ENCODE results near the gene CRACDL. TPM values are rescaled to one million over a fixed set of nuclear protein-coding genes. Genes with fewer than 3 reads are reported as not detected.

The CRACDL gene
- total and polyA plus RNA-seq, 2 of the 13 experiments (the other 11 are each of a cell fraction or from before 2014, with no cell fraction given): 0.15 to 0.26 TPM

DNA sequence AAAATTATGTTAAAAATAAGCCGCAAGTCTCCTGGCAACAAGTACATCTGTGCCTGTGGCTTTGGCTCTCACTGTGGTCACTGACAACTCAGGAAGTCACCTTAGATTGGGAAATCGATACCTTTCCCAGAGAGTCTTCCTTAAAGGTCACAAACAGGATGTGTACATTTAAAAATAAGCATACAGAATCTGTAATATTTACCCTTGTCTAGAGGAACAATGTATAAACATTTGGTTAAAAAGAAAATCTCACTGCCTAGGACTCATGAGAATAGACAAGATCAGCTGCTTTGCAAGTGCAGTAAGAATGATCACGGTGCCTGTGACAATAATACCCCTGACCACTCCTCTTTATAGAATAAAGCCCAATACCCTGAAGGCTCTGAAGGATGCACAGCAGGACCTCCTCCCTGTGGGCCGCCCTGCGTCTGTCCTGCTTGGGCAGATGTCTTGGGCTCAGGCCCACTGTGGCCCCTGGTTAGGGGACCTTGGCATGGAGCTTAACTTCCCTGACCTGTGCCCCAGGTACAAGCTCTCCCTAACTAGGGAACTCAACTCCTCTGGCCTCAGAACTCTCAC lies 107.1 kb downstream of the CRACDL start (continued):
- TF ChIP-seq, protein P1, sequence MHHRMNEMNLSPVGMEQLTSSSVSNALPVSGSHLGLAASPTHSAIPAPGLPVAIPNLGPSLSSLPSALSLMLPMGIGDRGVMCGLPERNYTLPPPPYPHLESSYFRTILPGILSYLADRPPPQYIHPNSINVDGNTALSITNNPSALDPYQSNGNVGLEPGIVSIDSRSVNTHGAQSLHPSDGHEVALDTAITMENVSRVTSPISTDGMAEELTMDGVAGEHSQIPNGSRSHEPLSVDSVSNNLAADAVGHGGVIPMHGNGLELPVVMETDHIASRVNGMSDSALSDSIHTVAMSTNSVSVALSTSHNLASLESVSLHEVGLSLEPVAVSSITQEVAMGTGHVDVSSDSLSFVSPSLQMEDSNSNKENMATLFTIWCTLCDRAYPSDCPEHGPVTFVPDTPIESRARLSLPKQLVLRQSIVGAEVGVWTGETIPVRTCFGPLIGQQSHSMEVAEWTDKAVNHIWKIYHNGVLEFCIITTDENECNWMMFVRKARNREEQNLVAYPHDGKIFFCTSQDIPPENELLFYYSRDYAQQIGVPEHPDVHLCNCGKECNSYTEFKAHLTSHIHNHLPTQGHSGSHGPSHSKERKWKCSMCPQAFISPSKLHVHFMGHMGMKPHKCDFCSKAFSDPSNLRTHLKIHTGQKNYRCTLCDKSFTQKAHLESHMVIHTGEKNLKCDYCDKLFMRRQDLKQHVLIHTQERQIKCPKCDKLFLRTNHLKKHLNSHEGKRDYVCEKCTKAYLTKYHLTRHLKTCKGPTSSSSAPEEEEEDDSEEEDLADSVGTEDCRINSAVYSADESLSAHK (CRISPR knock-in tag; IDR thresholded peaks at IDR 0.05; ENCODE audit: borderline replicate concordance): no peak
- TF ChIP-seq REPIN1 (CRISPR knock-in tag; IDR thresholded peaks at IDR 0.05; ENCODE audit: borderline replicate concordance, low read depth): no peak
- TF ChIP-seq KDM3A (CRISPR knock-in tag; IDR thresholded peaks at IDR 0.05; ENCODE audit: low read depth): no peak
- TF ChIP-seq, protein P2, sequence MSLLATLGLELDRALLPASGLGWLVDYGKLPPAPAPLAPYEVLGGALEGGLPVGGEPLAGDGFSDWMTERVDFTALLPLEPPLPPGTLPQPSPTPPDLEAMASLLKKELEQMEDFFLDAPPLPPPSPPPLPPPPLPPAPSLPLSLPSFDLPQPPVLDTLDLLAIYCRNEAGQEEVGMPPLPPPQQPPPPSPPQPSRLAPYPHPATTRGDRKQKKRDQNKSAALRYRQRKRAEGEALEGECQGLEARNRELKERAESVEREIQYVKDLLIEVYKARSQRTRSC (CRISPR knock-in tag; IDR thresholded peaks at IDR 0.05; ENCODE audit: low read depth): no peak
- TF ChIP-seq ZNF557 (CRISPR knock-in tag; IDR thresholded peaks at IDR 0.05): no peak
- no peak for TF ChIP-seq SRSF9 (IDR thresholded peaks at IDR 0.05; ENCODE audit: borderline replicate concordance, insufficient read depth, low read depth, low read length, poor library complexity, severe bottlenecking)
- TF ChIP-seq KDM6A (CRISPR knock-in tag; IDR thresholded peaks at IDR 0.05; ENCODE audit: low read depth): 0 out of 2 replicates have a peak, but pooled peaks have one; percentile 38
- no peak for TF ChIP-seq ZFP37 (CRISPR knock-in tag; IDR thresholded peaks at IDR 0.05; ENCODE audit: borderline replicate concordance)
- TF ChIP-seq HOXA5 (CRISPR knock-in tag; IDR thresholded peaks at IDR 0.05): no peak
- peak; percentile 56; the same call in 1 of the 2 replicates for TF ChIP-seq RCOR2 (CRISPR knock-in tag; IDR thresholded peaks at IDR 0.05)
- no peak for TF ChIP-seq ZSCAN30 (CRISPR knock-in tag; IDR thresholded peaks at IDR 0.05)
- no peak for TF ChIP-seq SP5 (CRISPR knock-in tag; IDR thresholded peaks at IDR 0.05; ENCODE audit: borderline replicate concordance, low read depth)
- TF ChIP-seq, protein P3, sequence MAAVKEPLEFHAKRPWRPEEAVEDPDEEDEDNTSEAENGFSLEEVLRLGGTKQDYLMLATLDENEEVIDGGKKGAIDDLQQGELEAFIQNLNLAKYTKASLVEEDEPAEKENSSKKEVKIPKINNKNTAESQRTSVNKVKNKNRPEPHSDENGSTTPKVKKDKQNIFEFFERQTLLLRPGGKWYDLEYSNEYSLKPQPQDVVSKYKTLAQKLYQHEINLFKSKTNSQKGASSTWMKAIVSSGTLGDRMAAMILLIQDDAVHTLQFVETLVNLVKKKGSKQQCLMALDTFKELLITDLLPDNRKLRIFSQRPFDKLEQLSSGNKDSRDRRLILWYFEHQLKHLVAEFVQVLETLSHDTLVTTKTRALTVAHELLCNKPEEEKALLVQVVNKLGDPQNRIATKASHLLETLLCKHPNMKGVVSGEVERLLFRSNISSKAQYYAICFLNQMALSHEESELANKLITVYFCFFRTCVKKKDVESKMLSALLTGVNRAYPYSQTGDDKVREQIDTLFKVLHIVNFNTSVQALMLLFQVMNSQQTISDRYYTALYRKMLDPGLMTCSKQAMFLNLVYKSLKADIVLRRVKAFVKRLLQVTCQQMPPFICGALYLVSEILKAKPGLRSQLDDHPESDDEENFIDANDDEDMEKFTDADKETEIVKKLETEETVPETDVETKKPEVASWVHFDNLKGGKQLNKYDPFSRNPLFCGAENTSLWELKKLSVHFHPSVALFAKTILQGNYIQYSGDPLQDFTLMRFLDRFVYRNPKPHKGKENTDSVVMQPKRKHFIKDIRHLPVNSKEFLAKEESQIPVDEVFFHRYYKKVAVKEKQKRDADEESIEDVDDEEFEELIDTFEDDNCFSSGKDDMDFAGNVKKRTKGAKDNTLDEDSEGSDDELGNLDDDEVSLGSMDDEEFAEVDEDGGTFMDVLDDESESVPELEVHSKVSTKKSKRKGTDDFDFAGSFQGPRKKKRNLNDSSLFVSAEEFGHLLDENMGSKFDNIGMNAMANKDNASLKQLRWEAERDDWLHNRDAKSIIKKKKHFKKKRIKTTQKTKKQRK (IDR thresholded peaks at IDR 0.05; ENCODE audit: low read length): no peak
- TF ChIP-seq BCL6 (CRISPR knock-in tag; IDR thresholded peaks at IDR 0.05): peak; percentile 84
- TF ChIP-seq ZNF160 (CRISPR knock-in tag; IDR thresholded peaks at IDR 0.05): no peak
- TF ChIP-seq PHB2 (IDR thresholded peaks at IDR 0.05; ENCODE audit: partially characterized antibody): no peak
- TF ChIP-seq ONECUT2 (CRISPR knock-in tag; IDR thresholded peaks at IDR 0.05): 0 out of 2 replicates have a peak, but pooled peaks have one; percentile 40
- TF ChIP-seq ZNF17 (CRISPR knock-in tag; IDR thresholded peaks at IDR 0.05): no peak
- TF ChIP-seq MIXL1 (CRISPR knock-in tag; IDR thresholded peaks at IDR 0.05): peak; percentile 76
- TF ChIP-seq HNRNPLL (IDR thresholded peaks at IDR 0.05; ENCODE audit: low read depth, low read length, poor library complexity, severe bottlenecking): no peak
- no peak for TF ChIP-seq CBX1 (IDR thresholded peaks at IDR 0.05; ENCODE audit: low read depth)
- no peak for TF ChIP-seq HES4 (CRISPR knock-in tag; IDR thresholded peaks at IDR 0.05; ENCODE audit: borderline replicate concordance)
- TF ChIP-seq TBX2 (CRISPR knock-in tag; IDR thresholded peaks at IDR 0.05; ENCODE audit: borderline replicate concordance): peak; percentile 31; the same call in 1 of the 2 replicates
- no peak for TF ChIP-seq ZNF644 (CRISPR knock-in tag; IDR thresholded peaks at IDR 0.05; ENCODE audit: low read depth)
- no peak for TF ChIP-seq ZNF468 (CRISPR knock-in tag; IDR thresholded peaks at IDR 0.05)
